PC-3 (cell line): ENCODE results near the gene ETV1. TPM values are rescaled to one million over a fixed set of nuclear protein-coding genes. Genes with fewer than 3 reads are reported as not detected.
"Not testable (repeated sequence)": the region's sequence is repeated elsewhere in the genome, so short reads cannot be mapped to it uniquely, and the experiment has no call there.

Source experiments
- ATAC-seq: fragments of 200-7000 bp; cut with Tn5 transposase; 2 replicates; pipeline ENCODE4 v1.9.1; 2020; ENCODE audit warnings: mild to moderate bottlenecking, moderate library complexity
- BruUV-seq: library from RNA; stranded (reverse); fragments of 400-500 nt; replicated peaks from 2 replicates; lab custom pipeline; 2021; lab: Mats Ljungman, UMichigan
- CTCF ChIA-PET: fragments of 300-600 bp; sonication (Branson Sonifier 250); formaldehyde crosslinking; loops from one replicate; lab custom pipeline; 2022; ENCODE audit warnings: antibody characterized with exemption; lab: Charles Lee
- POLR2A ChIA-PET: fragments of 300-600 bp; sonication (Branson Sonifier 250); formaldehyde crosslinking; loops from one replicate; lab custom pipeline; 2022; ENCODE audit warnings: antibody characterized with exemption; ENCODE audit not compliant: unreplicated experiment; lab: Charles Lee
- DNase-seq: peaks from one replicate; pipeline ENCODE4 v3.0.0-alpha.2; 2015
- H2AFZ ChIP-seq: fragments of 300-600 bp; sonication (generic); 2 replicates; pipeline ENCODE4 v1.6.0; 2016; ENCODE audit warnings: antibody characterized with exemption, low read length
- H3F3A ChIP-seq: fragments of 300-600 bp; sonication (generic); one replicate; pipeline ENCODE4 v1.6.0; 2017; ENCODE audit warnings: antibody characterized with exemption, low read length, control low read depth, mild to moderate bottlenecking; ENCODE audit not compliant: unreplicated experiment
- H3K27ac ChIP-seq: fragments of 300-600 bp; sonication (generic); 2 replicates; pipeline ENCODE4 v1.5.1; 2016; ENCODE audit warnings: mild to moderate bottlenecking, low read length
- H3K27me3 ChIP-seq: fragments of 300-600 bp; sonication (generic); 2 replicates; pipeline ENCODE4 v1.6.1; 2016; ENCODE audit warnings: low read length, mixed read lengths
- H3K36me3 ChIP-seq: fragments of 300-600 bp; sonication (generic); 2 replicates; pipeline ENCODE4 v1.6.1; 2016; ENCODE audit warnings: low read depth, mixed run types, low read length, mixed read lengths
- H3K4me1 ChIP-seq: fragments of 300-600 bp; sonication (generic); 2 replicates; pipeline ENCODE4 v1.5.1; 2016; ENCODE audit warnings: low read length; ENCODE audit not compliant: insufficient read depth
- H3K4me2 ChIP-seq: fragments of 300-600 bp; sonication (generic); 2 replicates; pipeline ENCODE4 v1.6.0; 2016; ENCODE audit warnings: low read length
- H3K4me3 ChIP-seq: fragments of 300-600 bp; sonication (generic); 2 replicates; pipeline ENCODE4 v1.5.1; 2016; ENCODE audit warnings: mild to moderate bottlenecking, low read length, mixed read lengths
- H3K79me2 ChIP-seq: fragments of 300-600 bp; sonication (generic); 2 replicates; pipeline ENCODE4 v1.6.1; 2017; ENCODE audit warnings: low read length, mixed read lengths
- H3K9ac ChIP-seq: fragments of 300-600 bp; sonication (generic); 2 replicates; pipeline ENCODE4 v1.6.0; 2016; ENCODE audit warnings: mild to moderate bottlenecking, low read length
- H3K9me2 ChIP-seq: fragments of 300-600 bp; sonication (generic); replicated peaks from 2 replicates; pipeline ENCODE4 v1.6.1; 2016; ENCODE audit warnings: mixed run types, low read length, mixed read lengths
- H3K9me3 ChIP-seq: fragments of 300-600 bp; sonication (generic); 2 replicates; pipeline ENCODE4 v1.6.1; 2016; ENCODE audit warnings: low read length, mixed read lengths
- H4K20me1 ChIP-seq: fragments of 300-600 bp; sonication (generic); 2 replicates; pipeline ENCODE4 v1.6.1; 2016; ENCODE audit warnings: low read length, mixed read lengths
- CTCF ChIP-seq: fragments of 300-600 bp; sonication (generic); conservative IDR thresholded peaks from 2 replicates; pipeline ENCODE4 v1.5.1; 2017; ENCODE audit warnings: antibody characterized with exemption, low read depth, mild to moderate bottlenecking, low read length
- EZH2 ChIP-seq: fragments of 300-600 bp; sonication (generic); IDR thresholded peaks from one replicate; pipeline ENCODE4 v1.6.1; 2017; ENCODE audit warnings: antibody characterized with exemption, mild to moderate bottlenecking, low read length; ENCODE audit not compliant: unreplicated experiment
- EZH2phosphoT487 ChIP-seq: fragments of 300-600 bp; sonication (generic); IDR thresholded peaks from 2 replicates; pipeline ENCODE4 v1.6.1; 2018; ENCODE audit warnings: mild to moderate bottlenecking, antibody characterized with exemption, low read length, borderline replicate concordance
- intact Hi-C: fragments of 100-400 bp; cut with micrococcal nuclease; formaldehyde crosslinking; loops from 2 replicates; pipeline ENCODE4 v1.9.0; 2023
- total RNA-seq: library from RNA; depleted of rRNA; stranded (reverse); fragments of >200 nt; gene quantifications from 2 replicates; pipeline ENCODE4 v1.2.3, GENCODE V29; 2014

Gene ETV1
- total RNA-seq, 1 experiment from 2014 or later, result 20.6 TPM

- H3K36me3 ChIP-seq, result peaks cover 6% of the 10 kb centered on the region
- H3K9me3 ChIP-seq, result no peaks in the 10 kb centered on the region
- BruUV-seq, result no TSS peak
- no peak for TF ChIP-seq CTCF
- no peak for TF ChIP-seq EZH2
- no peak for TF ChIP-seq EZH2phosphoT487
- intact Hi-C loops, result no loop called here
- ATAC-seq, result no peak
- H3K27me3 ChIP-seq, result no peaks in the 10 kb centered on the region
- no peak overlapping the region for H3K27ac ChIP-seq
- H3K4me3 ChIP-seq, result no peak overlapping the region
- H3K4me2 ChIP-seq, result no peak overlapping the region
- no peak overlapping the region for H3K9ac ChIP-seq
- no peaks in the 10 kb centered on the region for H3K9me2 ChIP-seq
- ChIA-PET POLR2A (no interaction called here), CTCF (no interaction called here)
- H3K4me1 ChIP-seq, result no peaks in the 10 kb centered on the region
- no peaks in the 10 kb centered on the region for H4K20me1 ChIP-seq
- H3K79me2 ChIP-seq, result no peaks in the 10 kb centered on the region
- H2AFZ ChIP-seq, result no peak overlapping the region
- H3F3A ChIP-seq, result no peaks in the 10 kb centered on the region
- DNase-seq, result no peak
These were observed 57.3 kb downstream of the ETV1 start for GRCh38 chr7:13932131-13932530.

- H4K20me1 ChIP-seq, result no peaks in the 10 kb centered on the region
- H3K4me2 ChIP-seq, result peak overlapping the region; percentile 60
- peak overlapping the region; percentile 93 for H3K27ac ChIP-seq
- TF ChIP-seq EZH2 (no peak), CTCF (no peak), EZH2phosphoT487 (no peak)
- H3K9me2 ChIP-seq, result no peaks in the 10 kb centered on the region
- no peaks in the 10 kb centered on the region for H3K27me3 ChIP-seq
- POLR2A ChIA-PET, result interaction anchor here (0.6 to 1.4 kb wide), 2 partner anchors 67 to 71 kb away, joined by 6 read pairs; no protein-coding TSS in a partner anchor
- BruUV-seq, result no TSS peak
- intact Hi-C loops, result no loop called here
- peaks cover 21% of the 10 kb centered on the region for H3K4me1 ChIP-seq
- H3F3A ChIP-seq, result no peaks in the 10 kb centered on the region
- H3K4me3 ChIP-seq, result no peak overlapping the region
- no peaks in the 10 kb centered on the region for H3K9me3 ChIP-seq
- H3K79me2 ChIP-seq, result no peaks in the 10 kb centered on the region
- peak overlapping the region; percentile 54; the same call in 1 of the 2 replicates for H2AFZ ChIP-seq
- no peaks in the 10 kb centered on the region for H3K36me3 ChIP-seq
- no peak for DNase-seq
- peak overlapping the region; percentile 50 for H3K9ac ChIP-seq
- CTCF ChIA-PET, result no interaction called here
- no peak for ATAC-seq
These were observed 68.4 kb downstream of the ETV1 start for GRCh38 chr7:13921062-13921461.

GRCh38 chr7:13920053-13920697, 69.3 kb downstream of the ETV1 start:
- Histone ChIP-seq H3F3A (no peaks in the 10 kb centered on the region), H3K36me3 (no peaks in the 10 kb centered on the region), H3K79me2 (no peaks in the 10 kb centered on the region), H4K20me1 (no peaks in the 10 kb centered on the region), H3K9ac (peak overlapping the region; percentile 74), H3K9me2 (no peaks in the 10 kb centered on the region), H3K27ac (peak overlapping the region; percentile 93), H3K4me1 (peaks cover 21% of the 10 kb centered on the region), H3K9me3 (no peaks in the 10 kb centered on the region), H3K27me3 (no peaks in the 10 kb centered on the region), H3K4me2 (peak overlapping the region; percentile 84), H2AFZ (peak overlapping the region; percentile 61), H3K4me3 (peak overlapping the region; percentile 57)
- TF ChIP-seq EZH2phosphoT487 (no peak), CTCF (no peak), EZH2 (no peak)
- POLR2A ChIA-PET, result interaction anchor here (1.0 to 1.4 kb wide), 2 partner anchors 70 kb away, joined by 6 to 9 read pairs; no protein-coding TSS in a partner anchor
- intact Hi-C loops, result loop anchor here (1.0 kb wide), 5 partner anchors 40 to 178 kb away; partner anchors contain the start of gene ETV1
- CTCF ChIA-PET, result interaction anchor here (0.7 to 0.9 kb wide), 2 partner anchors 56 to 69 kb away, joined by 4 read pairs; partner anchors contain the start of gene ETV1
- no TSS peak for BruUV-seq
- ATAC-seq (peak; percentile 99), DNase-seq (peak; percentile 97)

GRCh38 chr7:13918333-13918732, 71.1 kb downstream of the ETV1 start:
- H3K36me3 ChIP-seq, CTCF ChIA-PET, H3K27me3 ChIP-seq, H2AFZ ChIP-seq, intact Hi-C loops, H3K9me2 ChIP-seq, ATAC-seq, H3K4me3 ChIP-seq, H3F3A ChIP-seq, H3K9me3 ChIP-seq, H4K20me1 ChIP-seq, H3K9ac ChIP-seq, POLR2A ChIA-PET, H3K4me2 ChIP-seq, DNase-seq, H3K79me2 ChIP-seq, BruUV-seq, H3K27ac ChIP-seq: not testable (repeated sequence)
- peaks cover 21% of the 10 kb centered on the region for H3K4me1 ChIP-seq
